GM21717 (cell line): ENCODE results near the gene HCST.
"Not testable (repeated sequence)": the region's sequence is repeated elsewhere in the genome, so short reads cannot be mapped to it uniquely, and the experiment has no call there.

Experiments used
- ATAC-seq: cut with Tn5 transposase; IDR thresholded peaks from one replicate; pipeline ENCODE4 v1.9.1; 2021; ENCODE audit warnings: mild to moderate bottlenecking, moderate library complexity; ENCODE audit not compliant: unreplicated experiment

HCST gene, protein sequence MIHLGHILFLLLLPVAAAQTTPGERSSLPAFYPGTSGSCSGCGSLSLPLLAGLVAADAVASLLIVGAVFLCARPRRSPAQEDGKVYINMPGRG

DNA sequence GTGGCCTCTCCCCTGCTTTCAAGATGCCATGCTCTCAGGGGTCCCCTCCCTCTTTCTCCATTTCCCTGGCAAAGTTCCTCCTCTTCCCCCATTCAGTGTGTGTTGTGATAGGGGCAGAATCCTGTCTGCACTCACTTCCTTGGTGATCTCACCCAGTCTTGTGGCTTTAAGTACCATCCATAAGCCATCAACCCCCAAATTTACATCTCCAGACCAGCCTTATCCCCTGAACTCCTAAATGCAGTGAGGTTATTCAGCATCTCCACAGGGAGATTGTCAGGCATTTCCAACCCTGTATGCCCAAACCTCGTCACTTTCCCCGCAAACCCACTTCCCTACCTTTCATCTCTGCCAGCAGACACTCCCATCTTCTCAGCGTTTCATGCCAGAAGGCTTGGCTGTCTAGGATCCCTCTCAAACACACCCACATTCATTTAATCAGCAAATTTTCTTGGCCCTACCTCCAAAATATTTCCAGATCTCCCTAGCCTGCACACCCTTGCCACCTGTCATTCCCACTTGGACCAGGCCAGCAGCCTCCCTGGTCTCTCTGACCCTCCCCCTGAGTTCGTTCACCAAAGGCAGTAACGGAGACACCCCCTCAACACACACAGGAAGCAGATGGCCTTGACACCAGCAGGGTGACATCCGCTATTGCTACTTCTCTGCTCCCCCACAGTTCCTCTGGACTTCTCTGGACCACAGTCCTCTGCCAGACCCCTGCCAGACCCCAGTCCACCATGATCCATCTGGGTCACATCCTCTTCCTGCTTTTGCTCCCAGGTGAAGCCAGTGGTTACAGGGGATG, at the start of gene HCST:
Gene HCST, plus strand, starts transcription at position 676 of the 808 bp plus-strand sequence. Its CDS starts 65 bp downstream, at position 741.
- ATAC-seq: no peak

DNA sequence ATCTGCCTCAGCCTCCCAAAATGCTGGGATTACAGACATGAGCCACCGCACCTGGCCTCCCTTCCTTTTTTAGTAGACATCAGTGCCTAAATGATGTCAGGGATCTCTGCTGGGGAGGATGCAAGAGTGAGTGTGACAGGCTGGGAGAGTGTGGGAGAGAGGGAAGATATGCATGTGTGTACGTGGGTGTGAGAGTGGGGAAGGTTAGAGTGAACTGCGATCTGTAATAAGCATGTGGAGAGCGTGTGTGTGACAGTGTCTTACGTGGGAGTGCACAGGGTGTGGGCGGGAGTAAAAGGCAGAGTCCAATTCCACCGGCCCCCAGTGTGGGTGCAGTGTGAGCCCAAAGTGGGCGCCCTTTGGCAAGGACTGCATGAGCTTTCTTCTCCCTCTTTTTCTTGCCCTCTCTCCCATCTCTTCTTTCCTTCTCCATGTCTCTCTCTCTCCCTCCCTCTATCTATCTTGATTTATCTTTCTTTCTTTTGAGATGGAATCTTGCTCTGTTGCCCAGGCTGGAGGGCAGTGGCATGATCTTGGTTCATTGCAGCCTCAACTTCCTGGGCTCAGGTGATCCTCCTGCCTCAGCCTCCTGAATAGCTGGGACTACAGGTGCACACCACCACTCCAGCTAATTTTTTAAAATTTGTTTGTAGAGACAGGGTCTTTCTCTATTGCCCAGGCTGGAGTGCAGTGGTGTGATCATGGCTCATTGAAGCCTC, 49.1 kb upstream of the HCST start:
- ATAC-seq: no peak

DNA sequence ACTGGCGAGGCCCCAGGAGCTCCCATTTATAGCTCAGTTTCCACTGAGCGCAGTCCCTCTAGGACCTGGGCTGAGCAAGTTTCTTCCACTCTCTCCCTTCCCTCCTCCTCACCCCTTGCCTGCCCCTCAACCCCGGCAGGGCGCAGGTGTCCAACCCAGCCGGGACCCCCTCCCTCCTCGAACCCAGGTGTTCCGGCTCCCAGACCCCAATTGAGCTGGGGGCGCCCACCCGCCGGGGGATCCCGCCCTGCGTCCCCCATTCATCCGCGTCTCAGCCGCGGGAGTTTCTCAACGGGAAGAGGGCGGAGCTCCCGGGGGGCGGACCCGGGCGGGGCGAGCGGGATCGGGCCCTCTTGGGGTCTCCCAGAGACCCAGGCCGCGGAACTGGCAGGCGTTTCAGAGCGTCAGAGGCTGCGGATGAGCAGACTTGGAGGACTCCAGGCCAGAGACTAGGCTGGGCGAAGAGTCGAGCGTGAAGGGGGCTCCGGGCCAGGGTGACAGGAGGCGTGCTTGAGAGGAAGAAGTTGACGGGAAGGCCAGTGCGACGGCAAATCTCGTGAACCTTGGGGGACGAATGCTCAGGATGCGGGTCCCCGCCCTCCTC, 45.7 kb upstream of the HCST start, which contains the start of gene KIRREL2:
Gene KIRREL2, plus strand, starts transcription at position 366 of the 604 bp plus-strand sequence. Its CDS starts 209 bp downstream, at position 575.
- ATAC-seq: no peak

DNA sequence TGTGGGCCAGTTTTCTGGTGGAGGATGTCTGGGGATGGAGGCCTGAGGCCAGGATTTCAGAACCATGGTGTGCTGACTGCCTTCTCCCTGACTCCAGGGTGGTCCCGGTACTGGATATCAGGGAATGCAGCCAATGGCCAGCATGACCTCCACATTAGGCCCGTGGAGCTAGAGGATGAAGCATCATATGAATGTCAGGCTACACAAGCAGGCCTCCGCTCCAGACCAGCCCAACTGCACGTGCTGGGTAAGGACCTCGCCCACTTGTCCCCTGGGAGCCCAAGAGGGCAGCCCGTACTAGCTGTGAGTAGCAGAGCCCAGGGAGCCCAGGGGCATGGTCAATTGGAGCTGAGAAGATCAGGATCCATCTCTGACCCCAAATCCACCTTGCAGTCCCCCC, 44.0 kb upstream of the HCST start:
- no peak for ATAC-seq

DNA sequence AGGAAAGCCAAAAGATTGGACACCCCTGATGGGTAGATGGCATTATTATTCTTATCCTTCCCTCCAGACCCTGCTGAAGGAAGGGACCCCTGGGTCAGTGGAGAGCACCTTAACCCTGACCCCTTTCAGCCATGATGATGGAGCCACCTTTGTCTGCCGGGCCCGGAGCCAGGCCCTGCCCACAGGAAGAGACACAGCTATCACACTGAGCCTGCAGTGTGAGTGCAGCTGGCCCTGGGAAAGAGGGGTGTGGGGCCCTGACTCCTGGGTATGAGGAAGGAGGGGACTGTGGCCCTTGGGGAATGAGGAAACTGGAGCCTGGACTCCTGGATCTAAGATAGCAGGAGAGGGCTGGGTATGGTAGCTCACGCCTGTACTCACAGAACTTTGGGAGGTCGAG, 42.9 kb upstream of the HCST start:
- no peak for ATAC-seq

GRCh38 chr19:35860436-35860817, 41.9 kb upstream of the HCST start:
- ATAC-seq: no peak

DNA sequence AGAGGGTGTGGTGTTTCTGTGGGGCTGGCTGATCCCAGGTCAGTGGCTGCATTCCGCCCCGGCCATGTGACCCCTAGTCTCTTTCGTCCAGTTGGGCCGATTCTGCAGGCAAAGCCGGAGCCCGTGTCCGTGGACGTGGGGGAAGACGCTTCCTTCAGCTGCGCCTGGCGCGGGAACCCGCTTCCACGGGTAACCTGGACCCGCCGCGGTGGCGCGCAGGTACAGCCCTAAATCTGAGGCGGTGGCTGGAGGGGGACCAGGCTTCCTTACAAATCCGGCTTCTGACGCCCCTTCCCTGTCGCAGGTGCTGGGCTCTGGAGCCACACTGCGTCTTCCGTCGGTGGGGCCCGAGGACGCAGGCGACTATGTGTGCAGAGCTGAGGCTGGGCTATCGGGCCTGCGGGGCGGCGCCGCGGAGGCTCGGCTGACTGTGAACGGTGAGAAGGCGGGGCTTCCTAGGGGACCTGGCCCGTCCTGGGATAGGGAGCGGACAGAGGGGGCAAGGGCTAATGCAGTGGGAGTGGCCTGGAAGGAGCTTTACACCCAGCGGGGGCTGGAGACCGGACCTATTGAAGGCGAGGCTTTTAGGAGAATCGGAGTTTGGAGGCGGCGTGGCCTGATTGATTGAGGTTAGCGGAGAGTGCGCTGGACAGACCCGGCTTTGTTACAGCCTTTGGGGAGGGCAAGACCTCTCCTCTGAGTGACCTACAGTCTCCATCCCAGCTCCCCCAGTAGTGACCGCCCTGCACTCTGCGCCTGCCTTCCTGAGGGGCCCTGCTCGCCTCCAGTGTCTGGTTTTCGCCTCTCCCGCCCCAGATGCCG, 41.3 kb upstream of the HCST start:
- no peak for ATAC-seq

- ATAC-seq: no peak
These were observed 40.6 kb upstream of the HCST start for GRCh38 chr19:35861640-35862160.

GRCh38 chr19:35862528-35862927, 39.8 kb upstream of the HCST start:
- ATAC-seq: no peak

- no peak for ATAC-seq
These were observed 39.3 kb upstream of the HCST start for GRCh38 chr19:35863018-35863417.

GRCh38 chr19:35868172-35868822, 34.0 kb upstream of the HCST start, which contains the start of gene APLP1:
Gene APLP1, plus strand, starts transcription at chr19:35868574. Its CDS starts 63 bp downstream, at chr19:35868637.
- ATAC-seq: no peak

DNA sequence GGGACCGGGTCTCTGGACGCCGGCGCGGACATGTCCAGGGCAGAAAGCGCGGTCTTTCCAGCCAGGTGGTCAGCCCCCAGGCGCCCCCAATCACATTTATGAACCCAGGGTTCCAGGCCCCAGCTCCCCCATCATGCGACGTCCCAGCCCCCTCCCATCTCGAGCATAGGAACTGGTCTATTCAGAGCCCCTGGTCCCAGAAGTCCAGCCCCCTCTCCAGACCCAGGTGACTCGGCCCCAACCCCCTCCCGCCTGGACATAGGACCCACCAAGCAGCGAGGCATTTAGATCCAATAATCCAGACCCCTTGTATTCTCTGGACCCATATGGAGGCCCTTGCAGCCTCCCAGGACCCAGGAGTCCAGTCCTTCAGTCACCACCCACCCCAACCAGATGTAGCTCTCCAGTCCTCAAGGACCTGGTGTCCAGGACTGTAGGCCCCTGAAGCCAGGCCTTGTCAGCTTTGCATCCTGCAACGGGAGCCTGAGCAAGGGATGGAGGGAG, 33.5 kb upstream of the HCST start:
- ATAC-seq: no peak

- ATAC-seq: no peak
These were observed 32.8 kb upstream of the HCST start for GRCh38 chr19:35869327-35870123.

DNA sequence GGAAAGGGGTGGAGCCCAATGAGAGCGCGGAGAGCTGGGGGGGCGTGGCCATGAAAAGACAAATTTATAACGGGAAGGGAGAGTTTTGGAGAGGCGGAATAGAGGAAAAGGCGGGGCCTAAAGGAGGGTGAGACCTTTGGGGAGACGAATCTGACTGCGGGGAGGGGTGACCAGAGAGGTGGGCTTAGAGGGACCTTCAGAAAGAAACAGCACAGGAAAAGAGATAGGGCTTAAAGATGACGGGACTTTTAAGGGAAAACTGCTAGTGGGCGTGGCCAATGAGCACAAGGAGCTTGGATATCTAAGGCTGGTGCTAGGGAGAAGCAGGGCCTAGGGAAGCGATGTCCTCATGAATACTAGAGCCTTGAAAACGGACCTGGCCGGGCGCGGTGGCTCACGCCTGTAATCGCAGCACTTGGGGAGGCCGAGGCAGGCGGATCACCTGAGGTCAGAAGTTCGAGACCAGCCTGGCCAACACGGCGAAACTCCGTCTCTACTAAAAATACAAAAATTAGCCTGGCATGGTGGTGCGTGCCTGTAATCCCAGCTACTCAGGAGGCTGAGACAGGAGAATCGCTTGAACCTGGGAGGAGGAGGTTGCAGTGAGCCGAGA, 32.1 kb upstream of the HCST start:
- ATAC-seq: not testable (repeated sequence)

DNA sequence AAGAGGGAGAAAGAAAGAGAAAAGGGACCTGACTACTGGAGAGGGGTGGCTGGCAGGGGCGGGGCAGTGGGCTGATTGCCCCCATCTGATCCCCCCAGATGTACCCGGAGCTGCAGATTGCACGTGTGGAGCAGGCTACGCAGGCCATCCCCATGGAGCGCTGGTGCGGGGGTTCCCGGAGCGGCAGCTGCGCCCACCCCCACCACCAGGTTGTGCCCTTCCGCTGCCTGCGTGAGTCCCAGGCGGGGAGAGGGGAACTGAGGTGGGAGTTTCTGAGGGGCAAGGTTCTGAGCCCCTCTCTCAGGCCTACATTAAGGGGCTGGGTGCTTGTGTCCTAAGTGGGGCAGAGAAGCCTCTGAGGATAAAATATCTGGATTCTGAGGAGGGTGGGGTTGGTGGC, 31.5 kb upstream of the HCST start:
- ATAC-seq: no peak

DNA sequence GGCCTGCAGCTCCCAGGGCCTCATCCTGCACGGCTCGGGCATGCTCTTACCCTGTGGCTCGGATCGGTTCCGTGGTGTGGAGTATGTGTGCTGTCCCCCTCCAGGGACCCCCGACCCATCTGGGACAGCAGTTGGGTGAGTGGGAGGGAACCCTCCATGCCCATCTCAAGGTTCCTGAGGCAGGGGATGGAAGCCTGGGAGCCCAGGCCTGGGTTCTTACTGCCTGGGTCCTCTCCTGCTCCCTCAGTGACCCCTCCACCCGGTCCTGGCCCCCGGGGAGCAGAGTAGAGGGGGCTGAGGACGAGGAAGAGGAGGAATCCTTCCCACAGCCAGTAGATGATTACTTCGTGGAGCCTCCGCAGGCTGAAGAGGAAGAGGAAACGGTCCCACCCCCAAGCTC, 30.7 kb upstream of the HCST start:
- no peak for ATAC-seq

DNA sequence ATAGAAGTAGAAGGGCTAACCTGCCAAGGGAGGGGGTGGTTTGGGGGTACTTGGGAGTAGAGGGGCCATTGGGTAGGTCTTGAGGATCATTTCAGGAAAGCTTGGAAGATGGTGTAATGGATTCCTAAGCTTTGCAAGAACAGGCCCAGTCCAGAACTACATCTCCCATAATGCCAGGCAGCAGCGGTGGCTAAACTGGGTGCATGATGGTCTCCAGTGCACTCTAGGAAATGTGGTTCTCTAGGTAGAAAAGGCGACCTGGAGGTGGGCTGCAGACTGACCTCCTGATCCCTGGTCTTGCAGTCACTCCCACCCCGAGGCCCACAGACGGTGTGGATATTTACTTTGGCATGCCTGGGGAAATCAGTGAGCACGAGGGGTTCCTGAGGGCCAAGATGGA, 30.1 kb upstream of the HCST start:
- no peak for ATAC-seq

DNA sequence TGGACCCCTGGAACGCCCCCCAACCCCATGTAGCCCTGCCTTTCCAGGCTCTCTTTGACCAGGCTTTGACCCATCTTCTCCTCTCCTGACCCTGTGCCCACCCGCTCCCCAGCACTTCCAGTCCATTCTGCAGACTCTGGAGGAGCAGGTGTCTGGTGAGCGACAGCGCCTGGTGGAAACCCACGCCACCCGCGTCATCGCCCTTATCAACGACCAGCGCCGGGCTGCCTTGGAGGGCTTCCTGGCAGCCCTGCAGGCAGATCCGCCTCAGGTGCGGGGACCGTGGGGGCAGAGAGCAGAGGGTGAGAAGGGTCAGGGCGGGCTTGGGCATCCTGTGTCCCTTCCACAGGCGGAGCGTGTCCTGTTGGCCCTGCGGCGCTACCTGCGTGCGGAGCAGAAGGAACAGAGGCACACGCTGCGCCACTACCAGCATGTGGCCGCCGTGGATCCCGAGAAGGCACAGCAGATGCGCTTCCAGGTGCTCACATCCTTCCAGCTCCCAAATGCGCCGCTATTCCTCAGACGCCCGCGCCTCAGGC, 27.9 kb upstream of the HCST start:
- no peak for ATAC-seq
